ENCODE results near the gene ELAVL2.
A peak's percentile ranks its signal among the peaks of the same experiment; 100 is the strongest.

The ELAVL2 gene

DNA sequence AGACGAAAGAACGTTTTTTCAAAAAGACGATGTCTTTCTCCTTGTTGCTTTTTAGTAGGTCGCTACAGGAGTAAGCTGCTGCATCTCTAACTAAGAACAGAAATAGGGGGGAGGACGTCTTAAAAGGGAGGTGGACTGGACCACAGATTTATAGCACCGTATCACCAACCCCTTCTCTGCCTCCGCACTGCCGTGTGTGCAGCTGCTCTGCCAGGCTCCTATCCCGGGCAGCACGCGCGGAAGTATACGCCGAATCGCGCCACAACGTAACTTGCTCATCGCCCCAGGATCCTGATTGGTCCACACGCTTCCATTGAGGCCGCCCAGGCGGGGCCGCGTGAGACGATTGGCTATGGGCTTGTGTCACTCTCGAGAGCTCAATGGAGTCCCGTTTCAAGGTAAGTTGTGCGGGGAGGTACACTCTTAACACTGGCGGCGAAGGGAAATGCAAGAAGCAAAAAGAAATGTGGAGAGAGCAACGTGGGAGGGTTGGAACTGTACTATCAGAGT lies at the start of gene ELAVL2:
TSS of gene ELAVL2 (minus strand) at position 121 of the 510 bp plus-strand sequence. CDS start 64,006 bp downstream, outside the sequence.
- Histone ChIP-seq H4K20me1 (ENCODE audit: insufficient read depth) (no peaks in the 10 kb centered on the region), H3K9ac (no peak within 1 kb of the TSS), H3K36me3 (ENCODE audit: insufficient read depth) (no peaks in the 10 kb centered on the region), H3K79me2 (ENCODE audit: insufficient read depth, low read depth) (no peaks in the 10 kb centered on the region), H3K4me1 (ENCODE audit: low read depth, poor library complexity, severe bottlenecking) (no peaks in the 10 kb centered on the region), H2AFZ (ENCODE audit: low read depth) (no peak within 1 kb of the TSS), H3K4me2 (no peak within 1 kb of the TSS), H3K27ac (no peak within 1 kb of the TSS), H3K4me3 (IDR thresholded peaks at IDR 0.05; ENCODE audit: insufficient read depth, low read depth, low read length) (no peak within 1 kb of the TSS), H3K27me3 (ENCODE audit: insufficient read depth, low read depth) (no peaks in the 10 kb centered on the region)
- TF ChIP-seq, protein P1, sequence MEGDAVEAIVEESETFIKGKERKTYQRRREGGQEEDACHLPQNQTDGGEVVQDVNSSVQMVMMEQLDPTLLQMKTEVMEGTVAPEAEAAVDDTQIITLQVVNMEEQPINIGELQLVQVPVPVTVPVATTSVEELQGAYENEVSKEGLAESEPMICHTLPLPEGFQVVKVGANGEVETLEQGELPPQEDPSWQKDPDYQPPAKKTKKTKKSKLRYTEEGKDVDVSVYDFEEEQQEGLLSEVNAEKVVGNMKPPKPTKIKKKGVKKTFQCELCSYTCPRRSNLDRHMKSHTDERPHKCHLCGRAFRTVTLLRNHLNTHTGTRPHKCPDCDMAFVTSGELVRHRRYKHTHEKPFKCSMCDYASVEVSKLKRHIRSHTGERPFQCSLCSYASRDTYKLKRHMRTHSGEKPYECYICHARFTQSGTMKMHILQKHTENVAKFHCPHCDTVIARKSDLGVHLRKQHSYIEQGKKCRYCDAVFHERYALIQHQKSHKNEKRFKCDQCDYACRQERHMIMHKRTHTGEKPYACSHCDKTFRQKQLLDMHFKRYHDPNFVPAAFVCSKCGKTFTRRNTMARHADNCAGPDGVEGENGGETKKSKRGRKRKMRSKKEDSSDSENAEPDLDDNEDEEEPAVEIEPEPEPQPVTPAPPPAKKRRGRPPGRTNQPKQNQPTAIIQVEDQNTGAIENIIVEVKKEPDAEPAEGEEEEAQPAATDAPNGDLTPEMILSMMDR (conservative IDR thresholded peaks at IDR 0.05; ENCODE audit: low read depth, low read length): no peak

DNA sequence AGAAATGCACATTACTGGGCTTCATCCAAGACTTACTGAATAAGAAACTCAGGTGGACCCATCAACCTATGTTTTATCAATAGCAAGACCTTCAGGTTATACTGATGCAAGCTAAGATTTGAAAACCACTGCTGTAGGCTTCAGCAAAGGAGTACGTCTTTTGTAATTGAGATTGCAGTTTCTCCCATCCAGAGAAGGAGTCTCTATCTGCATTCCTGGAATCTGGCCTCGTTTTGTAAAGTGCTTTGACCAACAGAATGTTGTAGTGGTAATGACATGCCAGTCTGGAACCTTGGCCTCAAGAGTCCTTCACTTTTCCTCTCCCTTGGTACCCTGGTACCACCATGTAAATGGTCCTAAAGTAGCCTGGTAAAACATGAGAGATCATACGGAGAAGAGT lies 32.2 kb upstream of the ELAVL2 start:
- Histone ChIP-seq H3K36me3 (ENCODE audit: insufficient read depth) (no peaks in the 10 kb centered on the region), H3K4me3 (IDR thresholded peaks at IDR 0.05; ENCODE audit: insufficient read depth, low read depth, low read length) (no peak overlapping the region), H3K79me2 (ENCODE audit: insufficient read depth, low read depth) (no peaks in the 10 kb centered on the region), H3K9ac (no peak overlapping the region), H3K27me3 (ENCODE audit: insufficient read depth, low read depth) (no peaks in the 10 kb centered on the region), H2AFZ (ENCODE audit: low read depth) (no peak overlapping the region), H3K27ac (no peak overlapping the region), H4K20me1 (ENCODE audit: insufficient read depth) (no peaks in the 10 kb centered on the region), H3K4me2 (no peak overlapping the region), H3K4me1 (ENCODE audit: low read depth, poor library complexity, severe bottlenecking) (no peaks in the 10 kb centered on the region)
- TF ChIP-seq, protein P1 (conservative IDR thresholded peaks at IDR 0.05; ENCODE audit: low read depth, low read length): no peak

DNA sequence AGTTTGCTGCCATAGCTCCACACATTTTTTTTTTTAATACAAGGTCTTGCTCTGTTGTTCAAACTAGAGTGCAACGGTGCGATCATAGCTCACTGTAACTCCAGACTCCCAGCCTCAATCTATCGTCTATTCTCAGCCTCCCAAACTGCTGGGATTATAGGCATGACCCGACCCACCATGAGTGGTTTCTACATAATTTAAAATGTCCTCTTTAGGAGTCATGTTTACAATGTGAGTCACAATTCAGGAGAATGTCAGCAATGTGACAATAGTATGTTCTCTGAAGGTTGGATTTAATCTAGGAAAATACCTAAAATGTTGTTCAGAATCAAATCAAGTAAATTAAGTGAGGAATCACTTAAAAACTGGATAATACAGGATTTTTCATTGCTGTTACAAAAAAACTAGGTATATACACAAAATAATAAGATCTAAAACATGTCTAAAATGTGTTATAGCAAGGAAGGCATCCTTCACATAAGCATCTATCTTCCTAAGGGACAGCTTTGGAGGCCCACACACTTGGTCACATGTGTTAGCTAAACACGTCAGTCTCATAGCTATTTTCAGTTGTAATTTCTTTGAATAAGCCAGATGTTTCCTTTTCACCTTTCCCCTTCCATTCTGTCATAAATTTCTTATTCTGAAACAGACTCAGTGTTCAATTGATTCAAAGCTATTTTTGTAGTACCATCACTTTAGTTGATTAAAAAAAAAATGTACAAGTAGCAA lies 30.0 kb upstream of the ELAVL2 start:
- no peak overlapping the region for H3K4me2 ChIP-seq
- H3K36me3 ChIP-seq (ENCODE audit: insufficient read depth): no peaks in the 10 kb centered on the region
- TF ChIP-seq, protein P1 (conservative IDR thresholded peaks at IDR 0.05; ENCODE audit: low read depth, low read length): no peak

DNA sequence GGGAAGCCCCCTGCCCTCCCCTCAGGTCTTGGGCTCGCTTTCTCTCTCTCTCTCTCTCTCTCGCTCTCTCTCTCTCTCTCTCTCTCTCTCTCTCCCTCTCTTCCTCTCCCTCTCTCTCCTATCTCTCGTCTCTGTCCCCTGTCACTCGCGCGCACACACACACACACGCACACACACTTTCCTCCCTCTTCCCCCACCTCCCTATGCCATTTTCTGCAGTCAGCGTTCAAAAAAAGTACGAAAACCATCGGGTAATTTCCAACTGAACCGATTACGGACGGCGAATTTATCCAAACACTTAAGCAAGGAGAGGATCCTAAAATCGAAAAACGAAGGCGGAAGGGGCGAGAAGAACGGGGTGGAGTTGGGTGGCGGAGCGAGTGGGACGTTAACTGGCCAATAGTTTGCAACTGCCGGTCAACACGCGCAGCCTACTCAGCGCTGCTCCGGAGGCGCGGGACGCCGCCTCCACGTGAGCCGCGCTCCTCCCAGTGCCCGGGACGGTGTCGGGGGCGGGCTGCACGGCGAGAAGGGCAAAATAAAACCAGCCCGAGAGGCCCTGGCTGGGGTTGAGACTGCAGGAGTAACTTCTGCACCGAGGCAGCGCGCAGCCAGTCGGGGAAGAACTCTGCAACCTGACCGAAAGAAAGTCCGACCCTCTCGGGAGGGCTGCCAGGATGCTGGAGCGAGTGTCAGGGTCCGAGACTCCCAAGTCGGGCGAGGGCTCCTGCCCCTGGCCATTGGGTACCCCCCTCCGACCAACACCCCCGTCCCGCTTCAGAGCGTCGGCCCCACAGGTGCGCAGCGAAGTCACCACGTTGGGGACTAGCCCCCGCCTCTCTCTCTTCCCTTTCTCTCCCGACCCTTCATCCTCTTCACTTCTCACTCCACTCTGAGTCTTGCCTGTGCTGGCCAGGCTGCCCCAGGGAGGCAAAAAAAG lies 24.9 kb upstream of the ELAVL2 start:
- Histone ChIP-seq H3K27me3 (ENCODE audit: insufficient read depth, low read depth) (no peaks in the 10 kb centered on the region), H3K4me1 (ENCODE audit: low read depth, poor library complexity, severe bottlenecking) (peaks cover under 1% of the 10 kb centered on the region), H3K36me3 (ENCODE audit: insufficient read depth) (no peaks in the 10 kb centered on the region), H3K4me3 (IDR thresholded peaks at IDR 0.05; ENCODE audit: insufficient read depth, low read depth, low read length) (no peak overlapping the region), H2AFZ (ENCODE audit: low read depth) (peak overlapping the region; percentile 34; the same call in 1 of the 2 replicates), H3K9ac (peak overlapping the region; percentile 65; the same call in 1 of the 2 replicates), H3K27ac (peak overlapping the region; percentile 79; the same call in 1 of the 2 replicates), H4K20me1 (ENCODE audit: insufficient read depth) (no peaks in the 10 kb centered on the region), H3K79me2 (ENCODE audit: insufficient read depth, low read depth) (no peaks in the 10 kb centered on the region), H3K4me2 (no peak overlapping the region)
- TF ChIP-seq, protein P1 (conservative IDR thresholded peaks at IDR 0.05; ENCODE audit: low read depth, low read length): no peak

More for the DNA sequence above, 30.0 kb upstream of the ELAVL2 start:
- H3K4me1 ChIP-seq (ENCODE audit: low read depth, poor library complexity, severe bottlenecking): no peaks in the 10 kb centered on the region
- H3K27ac ChIP-seq: no peak overlapping the region
- H3K4me3 ChIP-seq (IDR thresholded peaks at IDR 0.05; ENCODE audit: insufficient read depth, low read depth, low read length): no peak overlapping the region
- no peak overlapping the region for H3K9ac ChIP-seq
- H2AFZ ChIP-seq (ENCODE audit: low read depth): no peak overlapping the region
- no peaks in the 10 kb centered on the region for H3K79me2 ChIP-seq (ENCODE audit: insufficient read depth, low read depth)
- no peaks in the 10 kb centered on the region for H3K27me3 ChIP-seq (ENCODE audit: insufficient read depth, low read depth)
- no peaks in the 10 kb centered on the region for H4K20me1 ChIP-seq (ENCODE audit: insufficient read depth)

All from KMS-11 (cell line).